Superior temporal gyrus (tissue), 1 donor: Measurements from ENCODE around the gene SLC9A4.
A peak's percentile ranks its signal among the peaks of the same experiment; 100 is the strongest.

Experiments used
- DNase-seq: peaks from one replicate; pipeline ENCODE4 v3.0.0-alpha.2; 2016; ENCODE audit errors: extremely low spot score

The SLC9A4 gene, protein sequence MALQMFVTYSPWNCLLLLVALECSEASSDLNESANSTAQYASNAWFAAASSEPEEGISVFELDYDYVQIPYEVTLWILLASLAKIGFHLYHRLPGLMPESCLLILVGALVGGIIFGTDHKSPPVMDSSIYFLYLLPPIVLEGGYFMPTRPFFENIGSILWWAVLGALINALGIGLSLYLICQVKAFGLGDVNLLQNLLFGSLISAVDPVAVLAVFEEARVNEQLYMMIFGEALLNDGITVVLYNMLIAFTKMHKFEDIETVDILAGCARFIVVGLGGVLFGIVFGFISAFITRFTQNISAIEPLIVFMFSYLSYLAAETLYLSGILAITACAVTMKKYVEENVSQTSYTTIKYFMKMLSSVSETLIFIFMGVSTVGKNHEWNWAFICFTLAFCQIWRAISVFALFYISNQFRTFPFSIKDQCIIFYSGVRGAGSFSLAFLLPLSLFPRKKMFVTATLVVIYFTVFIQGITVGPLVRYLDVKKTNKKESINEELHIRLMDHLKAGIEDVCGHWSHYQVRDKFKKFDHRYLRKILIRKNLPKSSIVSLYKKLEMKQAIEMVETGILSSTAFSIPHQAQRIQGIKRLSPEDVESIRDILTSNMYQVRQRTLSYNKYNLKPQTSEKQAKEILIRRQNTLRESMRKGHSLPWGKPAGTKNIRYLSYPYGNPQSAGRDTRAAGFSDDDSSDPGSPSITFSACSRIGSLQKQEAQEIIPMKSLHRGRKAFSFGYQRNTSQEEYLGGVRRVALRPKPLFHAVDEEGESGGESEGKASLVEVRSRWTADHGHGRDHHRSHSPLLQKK

DNA sequence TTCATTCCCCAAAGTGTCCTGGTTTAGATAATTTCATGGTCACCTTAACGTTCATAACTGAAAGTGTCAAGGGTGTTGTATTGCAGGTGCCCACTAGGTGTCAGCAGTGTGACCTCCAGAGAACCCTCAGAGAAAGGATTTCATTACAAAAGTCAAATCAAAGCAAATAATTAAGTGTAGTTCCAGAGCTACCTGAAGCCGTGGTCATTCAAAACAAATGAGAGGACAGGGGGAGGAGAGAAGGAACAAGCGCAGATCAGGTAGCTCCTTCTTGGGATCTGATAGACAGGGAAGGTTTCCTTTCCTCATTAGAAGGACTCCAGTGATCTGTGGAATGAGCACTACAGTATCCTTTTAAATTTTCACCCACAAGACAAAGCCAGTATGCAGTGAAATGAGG lies at the start of gene SLC9A4:
SLC9A4 (plus strand) TSS at position 207 of the 400 bp plus-strand sequence. CDS start 534 bp downstream, outside the sequence.
- DNase-seq, result peak; percentile 53

DNA sequence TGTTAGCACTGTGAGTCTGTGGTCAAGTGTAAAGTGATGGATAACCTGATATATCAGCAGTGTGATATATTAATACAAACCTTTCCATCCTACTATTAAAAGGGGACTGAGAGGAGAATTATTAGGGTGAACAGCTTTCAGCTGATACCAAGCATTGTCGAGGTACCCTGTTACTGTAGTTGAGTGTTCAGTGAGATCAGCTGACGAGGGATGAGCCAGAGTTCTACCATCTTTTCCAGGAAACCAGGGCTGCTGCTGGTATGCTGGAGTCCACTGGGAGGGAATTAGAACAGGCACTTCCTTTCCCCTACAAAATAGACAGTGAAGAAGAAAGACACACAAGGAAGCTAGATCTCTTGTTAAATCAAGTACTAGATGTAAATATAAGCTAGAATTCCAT lies 49.7 kb upstream of the SLC9A4 start:
- no peak for DNase-seq

DNA sequence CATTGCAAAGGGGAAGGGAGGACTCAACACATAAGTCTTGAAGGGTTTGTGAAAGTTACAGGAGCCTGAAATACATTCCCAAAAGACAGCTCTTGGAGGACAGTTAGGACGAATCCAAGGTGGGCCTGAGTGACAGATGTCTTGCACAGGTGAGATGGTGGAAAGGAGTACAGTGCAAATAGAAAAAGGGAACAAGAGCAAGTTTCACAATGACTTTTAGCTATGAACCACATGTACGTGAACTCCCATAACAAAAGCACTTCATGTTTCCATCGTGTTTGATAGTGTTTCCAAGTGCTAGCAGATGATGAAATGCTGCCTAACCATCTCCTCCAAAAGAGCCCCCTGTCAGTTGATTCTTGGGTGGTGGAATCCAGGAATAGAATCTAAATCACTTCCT lies 48.3 kb upstream of the SLC9A4 start:
- no peak for DNase-seq

DNA sequence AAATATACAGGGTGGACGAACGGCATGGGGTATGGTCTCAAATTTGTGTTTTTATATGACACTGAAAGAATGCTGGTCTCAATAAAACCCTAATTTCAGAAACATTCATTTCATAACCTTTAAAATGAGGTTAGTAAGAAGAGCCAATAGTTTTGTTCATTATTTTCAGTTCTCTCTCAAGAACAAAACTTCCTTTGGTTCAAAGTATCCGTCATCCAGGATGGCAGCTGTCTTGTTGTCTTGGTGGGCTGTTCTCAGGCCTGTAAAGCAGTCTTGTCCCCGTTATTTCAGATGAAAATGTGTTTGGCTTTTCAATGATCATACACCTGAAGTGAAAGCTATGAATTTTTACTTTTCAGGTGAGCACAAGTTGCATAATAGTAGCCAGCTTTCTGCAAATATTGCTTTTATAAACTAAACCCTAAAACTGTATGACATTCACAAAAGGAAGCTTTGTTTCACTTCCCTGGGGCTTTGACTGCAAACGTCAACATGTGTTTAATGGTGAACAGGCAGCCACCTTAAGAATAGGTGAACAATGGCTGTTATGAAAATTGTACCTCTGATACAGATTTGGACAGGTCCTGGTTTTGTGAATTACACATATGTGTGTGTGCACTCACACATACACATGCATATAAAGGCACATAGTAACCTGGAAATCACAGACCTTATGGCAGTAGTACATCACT lies 47.4 kb upstream of the SLC9A4 start:
- DNase-seq, result no peak

DNA sequence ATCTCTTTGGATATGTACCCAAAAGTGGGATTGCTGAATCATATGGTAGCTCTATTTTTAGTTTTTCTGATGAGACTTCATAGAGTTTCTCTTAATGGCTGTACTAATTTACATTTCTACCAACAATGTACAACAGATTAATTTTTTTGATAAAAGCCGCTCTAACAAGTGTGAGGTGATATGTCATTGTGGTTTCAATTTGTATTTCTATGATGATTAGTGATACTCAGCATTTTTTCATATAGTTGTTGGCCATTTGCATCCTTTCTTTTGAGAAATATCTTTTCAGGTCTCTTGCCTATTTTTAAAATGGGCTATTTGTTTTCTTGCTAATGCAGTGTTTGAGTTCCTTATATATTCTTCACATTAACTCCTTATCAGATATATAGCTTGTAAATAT lies 45.8 kb upstream of the SLC9A4 start:
- no peak for DNase-seq

DNA sequence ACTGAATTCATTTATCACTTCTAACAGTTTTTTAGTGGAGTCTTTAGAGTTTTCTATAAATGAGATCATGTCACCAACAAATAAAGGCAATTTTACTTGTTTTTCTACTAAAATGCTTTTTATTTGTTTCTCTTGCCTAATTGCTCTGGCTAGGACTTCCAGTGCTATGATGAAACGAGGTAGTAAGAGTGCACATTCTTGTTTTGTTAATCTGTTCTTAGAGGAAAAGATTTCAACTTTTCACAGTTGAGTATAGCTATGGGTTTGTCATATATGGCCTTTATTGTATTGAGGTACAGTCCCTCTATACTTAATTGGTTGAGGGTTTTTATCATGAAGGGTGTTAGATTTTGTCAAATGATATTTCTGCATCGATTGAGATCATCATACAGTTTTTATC lies 44.5 kb upstream of the SLC9A4 start:
- DNase-seq, result no peak

DNA sequence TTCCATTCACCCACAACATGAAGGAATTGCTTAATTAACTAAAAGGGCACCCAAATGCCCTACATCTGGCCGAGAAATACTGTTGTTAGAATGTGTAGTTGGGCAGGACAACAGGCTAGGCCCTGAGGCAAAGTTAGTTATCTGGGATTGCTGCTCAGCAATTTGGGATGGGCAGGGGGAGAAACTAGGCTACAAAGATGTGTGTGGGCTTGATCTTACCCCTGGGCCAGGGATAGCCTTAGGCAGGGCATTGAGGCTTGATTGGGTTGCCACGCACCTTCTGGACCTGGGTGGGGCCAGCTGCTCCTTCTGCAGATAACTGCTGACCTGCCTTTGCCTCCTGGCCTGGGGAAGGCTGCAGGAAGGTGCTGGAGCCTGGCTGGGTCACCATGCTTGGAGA lies 40.6 kb upstream of the SLC9A4 start:
- DNase-seq, result no peak

DNA sequence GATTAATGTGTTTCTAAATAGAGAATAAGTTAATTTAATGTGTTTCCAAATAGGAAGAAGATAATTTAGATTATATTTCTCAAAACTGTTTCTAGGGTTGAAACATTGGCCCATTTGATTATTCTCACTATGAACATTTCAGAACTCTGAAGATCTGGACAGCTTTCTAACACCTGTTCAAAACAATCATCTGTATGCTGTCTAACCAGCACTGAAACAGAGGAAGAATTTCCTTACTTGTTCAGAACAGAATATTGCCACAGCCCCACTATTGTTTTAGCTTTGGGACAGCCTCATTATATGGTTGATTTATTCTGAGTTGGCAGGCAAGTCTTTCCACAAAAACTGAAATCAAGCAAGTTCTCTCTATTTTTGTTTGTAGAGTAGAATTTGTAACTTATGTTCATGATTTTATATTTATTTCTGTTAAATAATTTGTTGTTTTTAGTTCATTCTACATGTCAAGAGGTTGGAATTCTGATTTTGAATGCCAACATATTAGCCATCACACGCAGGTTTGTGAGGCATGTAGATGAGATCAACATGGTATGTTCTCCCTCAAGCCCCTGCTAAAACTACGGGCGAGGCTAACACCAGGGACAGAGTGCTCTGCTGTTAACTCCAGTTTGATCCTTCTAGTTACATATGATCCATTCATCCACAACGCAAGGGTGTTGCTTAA lies 38.9 kb upstream of the SLC9A4 start:
- DNase-seq, result no peak

DNA sequence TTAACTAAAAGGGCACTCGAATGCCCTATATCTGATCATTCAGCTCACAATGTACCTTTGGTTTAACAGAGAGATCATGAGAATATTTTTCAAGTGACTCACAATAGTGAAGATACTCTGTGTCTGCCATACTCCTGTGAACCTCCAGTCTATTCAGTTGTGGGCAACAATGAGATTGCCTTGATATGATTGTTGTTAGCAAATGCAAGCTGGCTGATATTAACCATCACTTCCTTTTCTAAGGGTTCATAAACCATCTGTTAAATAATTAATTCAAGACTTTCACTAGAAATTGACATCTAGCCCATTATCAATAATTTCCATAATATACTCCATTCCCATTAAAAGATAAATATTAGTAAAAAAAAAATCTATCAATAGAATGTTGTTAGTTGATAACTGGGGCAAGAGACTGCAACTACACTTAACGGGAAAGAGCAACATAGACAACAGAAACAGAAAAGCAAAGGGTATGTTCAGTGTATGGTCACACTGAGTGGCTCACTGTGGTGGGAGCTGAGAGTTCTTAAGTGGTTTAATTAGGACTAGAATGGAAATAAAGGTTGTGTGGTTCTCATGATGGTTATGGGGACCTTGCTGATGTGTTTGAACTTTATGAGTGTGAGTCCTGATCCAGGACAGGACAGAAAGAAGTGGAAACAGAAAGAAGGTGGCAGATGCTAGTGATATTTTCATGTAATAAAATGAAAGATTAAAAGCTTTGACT lies 38.2 kb upstream of the SLC9A4 start:
- no peak for DNase-seq

DNA sequence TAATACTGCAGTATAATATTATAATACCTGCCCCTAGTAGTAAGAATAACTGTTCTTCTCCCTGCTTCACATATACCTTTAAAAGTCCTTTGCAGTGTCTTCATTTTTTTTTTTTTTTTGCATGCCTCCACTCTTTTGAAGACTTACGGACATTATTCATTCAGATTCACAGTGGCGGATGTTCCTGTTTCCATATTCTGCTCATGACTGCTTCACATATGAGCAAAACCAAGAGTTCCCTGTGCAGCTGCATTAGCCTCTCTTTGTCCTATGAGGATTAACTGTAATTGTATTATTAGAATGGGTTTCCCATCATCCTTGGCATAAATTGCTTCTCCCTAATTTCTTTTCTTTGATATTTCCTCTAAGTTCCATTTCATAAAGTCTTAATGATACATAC lies 37.3 kb upstream of the SLC9A4 start:
- no peak for DNase-seq

DNA sequence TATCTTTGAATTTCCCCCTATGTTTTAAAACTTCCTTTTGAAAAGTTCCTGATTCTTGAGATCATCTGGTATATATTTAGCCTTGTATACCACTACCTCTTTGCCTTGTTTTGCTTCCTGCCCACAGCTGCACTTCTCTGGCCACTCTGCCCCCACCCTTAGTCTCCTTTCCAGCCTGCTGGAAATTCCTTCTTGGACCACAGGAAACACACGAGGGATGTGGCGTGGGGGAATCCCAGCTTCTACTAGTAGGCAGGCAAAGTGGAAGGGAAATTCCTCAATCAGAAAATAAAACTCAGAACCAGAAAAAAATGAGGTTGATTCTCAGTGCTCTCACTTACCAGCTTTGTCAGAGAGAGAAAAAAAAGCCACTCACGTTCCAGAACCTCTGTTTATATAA lies 36.7 kb upstream of the SLC9A4 start:
- DNase-seq, result no peak

DNA sequence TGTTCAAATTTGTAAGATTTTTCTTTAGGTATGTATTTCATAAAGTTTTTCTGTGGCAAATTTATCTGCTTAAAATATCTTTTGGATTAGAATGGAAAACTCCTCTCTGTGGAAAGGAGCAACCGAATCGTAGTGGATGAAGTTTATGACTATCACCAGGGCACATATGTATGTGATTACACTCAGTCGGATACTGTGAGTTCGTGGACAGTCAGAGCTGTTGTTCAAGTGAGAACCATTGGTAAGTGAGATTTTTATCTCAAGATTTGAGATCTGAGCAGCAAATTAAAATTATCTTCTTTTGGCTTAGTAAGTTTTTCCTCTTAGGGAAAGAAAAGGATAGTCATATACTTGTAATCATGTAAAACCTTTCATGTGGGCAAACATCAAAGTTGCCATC lies 35.9 kb upstream of the SLC9A4 start:
- DNase-seq, result no peak

DNA sequence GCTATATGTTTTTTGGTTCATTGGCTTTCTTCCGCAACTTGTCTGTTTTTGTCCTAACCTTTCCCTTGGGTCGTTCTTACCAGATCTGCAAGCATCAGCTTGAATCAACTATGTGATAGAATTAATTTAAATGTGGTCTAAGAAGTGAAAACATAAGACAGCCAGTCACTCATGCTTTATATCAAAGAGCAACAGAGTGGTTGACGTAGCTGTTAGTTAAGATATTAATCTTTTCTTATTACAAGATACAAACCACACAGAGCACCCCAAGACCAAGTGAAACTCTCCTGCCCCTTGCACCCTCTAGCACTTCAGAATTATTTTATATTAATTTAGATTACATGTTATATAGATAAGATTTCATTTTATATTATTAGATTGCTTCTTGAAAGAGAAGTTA lies 34.9 kb upstream of the SLC9A4 start:
- no peak for DNase-seq

DNA sequence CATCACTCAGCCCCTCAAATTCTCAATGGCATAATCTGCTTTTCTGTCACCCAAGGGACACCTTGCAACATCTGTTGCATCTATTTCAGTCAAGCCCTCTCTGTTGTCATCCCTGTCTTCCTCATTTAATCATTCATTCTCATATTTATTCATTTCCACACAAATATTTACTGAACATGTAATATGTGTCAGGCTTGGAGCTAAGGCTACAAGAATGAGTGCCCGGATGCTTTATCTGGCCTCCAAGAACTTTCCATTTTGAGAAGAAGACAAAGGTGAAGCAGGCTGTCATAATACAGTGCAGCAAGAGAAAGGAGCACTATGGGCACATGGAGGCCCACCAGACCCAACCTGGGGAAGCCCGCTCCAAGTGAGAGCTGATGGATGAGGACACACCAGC lies 34.4 kb upstream of the SLC9A4 start:
- no peak for DNase-seq

DNA sequence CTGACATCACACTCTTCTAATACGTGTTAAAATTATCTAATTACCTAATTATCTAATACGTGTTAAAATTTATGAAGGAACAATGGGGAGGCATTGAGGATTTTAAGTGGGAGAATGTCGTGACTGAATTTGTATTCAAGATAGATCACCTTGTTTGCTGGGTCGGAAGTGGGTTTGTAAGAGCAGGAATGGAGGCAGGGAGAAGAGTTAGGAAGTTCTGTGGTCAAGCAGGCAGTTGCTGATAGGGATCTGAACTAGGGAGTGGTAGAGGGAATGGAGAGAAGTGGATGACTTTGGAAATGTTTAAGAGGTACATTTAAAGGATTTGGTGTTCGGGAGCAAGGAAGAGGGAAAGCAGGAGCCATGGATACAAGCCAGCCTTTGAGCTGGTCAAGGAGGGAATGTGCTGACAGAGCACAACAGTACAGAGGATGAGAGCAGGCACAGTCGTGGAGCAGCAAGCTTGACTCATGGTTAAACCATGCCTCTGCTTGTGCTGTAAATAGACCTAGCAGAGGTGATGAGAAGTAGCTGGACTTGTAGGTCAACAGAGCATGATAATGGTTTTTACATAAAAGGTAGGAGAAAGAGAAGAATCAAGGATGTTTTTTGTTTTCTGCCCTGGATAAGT lies 33.8 kb upstream of the SLC9A4 start:
- no peak for DNase-seq

DNA sequence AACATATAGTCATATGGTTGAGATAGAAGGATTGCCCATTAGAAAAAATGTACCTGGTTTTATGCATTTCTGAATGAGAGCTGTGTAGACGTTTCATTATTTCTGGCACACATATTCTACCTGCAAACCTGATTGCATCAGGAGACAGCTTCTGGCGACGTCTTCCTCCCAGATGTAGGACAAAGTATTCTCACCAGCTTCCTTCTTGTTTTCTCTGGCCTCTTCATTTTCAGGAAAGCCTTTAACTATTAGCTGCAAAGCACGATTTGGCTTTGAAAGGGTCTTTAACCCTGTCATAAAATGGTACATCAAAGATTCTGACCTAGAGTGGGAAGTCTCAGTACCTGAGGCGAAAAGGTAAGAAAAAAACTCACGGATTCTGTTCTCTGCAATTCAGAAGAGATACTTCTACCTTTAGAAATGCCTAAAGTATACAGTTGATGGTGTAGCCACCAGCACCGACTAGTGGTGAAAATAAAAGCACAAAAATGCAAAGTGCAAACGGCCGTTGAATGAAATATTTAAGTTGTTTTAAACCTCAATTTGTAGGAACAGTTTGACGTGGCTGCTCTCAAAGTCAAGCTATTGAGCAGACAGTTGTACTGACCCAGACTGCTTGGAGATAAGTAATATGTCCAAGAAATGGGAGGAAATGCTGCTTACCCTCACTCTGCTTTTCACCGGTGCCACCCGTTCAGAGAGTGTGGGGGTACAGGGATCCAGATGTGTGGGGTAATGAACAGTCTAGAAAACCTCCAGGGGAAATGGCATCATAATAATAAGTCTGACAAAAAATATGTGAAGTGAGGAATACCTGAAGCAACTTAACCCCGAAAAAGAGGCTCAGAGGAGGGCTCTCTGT lies 29.8 kb upstream of the SLC9A4 start:
- DNase-seq, result peak; percentile 76

DNA sequence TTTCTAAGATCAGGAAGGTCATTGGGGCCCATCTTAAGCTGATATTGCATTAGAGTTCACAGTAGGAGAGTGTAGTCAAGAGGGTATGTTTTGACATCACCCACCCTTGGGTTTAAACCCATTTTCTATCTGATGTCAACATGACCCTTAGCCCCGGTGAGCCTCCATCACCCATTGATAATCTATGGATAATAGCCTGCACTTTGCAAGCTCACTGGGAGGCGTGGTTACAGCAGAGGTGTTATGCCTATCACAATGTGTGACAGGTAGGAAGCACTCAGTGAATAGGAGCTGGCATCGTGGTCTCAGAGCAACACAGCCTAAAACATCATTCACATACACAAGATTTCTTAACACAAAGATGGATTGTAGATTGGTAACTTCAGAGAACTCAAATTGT lies 28.8 kb upstream of the SLC9A4 start:
- no peak for DNase-seq

DNA sequence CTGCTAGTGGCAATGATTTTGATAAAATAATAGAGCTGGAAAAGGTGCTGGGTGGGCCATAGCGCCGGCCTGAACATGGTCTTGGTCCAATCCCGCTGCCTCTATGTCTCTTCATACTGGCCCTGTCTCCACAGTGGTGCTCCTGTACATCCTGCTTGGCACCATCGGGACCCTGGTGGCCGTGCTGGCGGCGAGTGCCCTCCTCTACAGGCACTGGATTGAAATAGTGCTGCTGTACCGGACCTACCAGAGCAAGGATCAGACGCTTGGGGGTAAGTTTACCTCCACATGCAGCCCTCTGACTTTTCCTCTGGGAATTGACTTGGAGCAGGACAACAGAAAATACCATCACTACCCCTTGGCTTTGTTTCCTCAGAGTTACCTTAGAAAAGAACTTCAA lies 26.1 kb upstream of the SLC9A4 start:
- DNase-seq, result no peak

DNA sequence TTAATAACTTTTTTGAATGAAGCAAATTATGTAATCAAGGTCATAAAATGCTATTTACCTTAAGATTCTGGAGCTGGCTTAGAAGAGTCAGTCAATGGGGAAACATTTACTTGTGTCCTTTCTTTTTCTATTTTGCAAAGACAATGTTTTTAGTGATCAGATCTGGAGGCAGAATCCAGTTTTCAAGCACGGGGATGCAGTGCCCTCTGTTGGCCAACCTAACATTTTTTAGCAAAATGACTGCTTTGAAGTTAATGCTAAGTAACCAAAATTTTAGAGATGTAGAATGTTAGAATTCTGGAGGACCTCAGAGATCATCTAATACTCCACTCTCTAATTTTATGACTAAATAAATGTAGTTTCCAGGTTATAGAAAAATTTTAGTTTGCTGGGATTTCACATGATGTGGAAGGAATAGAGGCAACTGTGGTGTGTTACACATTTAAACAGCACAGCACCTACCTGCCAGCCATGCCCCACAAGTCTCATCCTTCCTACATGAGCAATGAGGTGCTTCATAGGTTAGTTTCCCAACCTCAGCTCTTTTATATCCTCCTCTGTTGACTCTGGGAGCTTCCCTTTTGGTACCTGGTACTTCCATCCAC lies 23.6 kb upstream of the SLC9A4 start:
- DNase-seq, result peak; percentile 84
